Measurements from ENCODE around the gene CDC26.

Gene CDC26

DNA sequence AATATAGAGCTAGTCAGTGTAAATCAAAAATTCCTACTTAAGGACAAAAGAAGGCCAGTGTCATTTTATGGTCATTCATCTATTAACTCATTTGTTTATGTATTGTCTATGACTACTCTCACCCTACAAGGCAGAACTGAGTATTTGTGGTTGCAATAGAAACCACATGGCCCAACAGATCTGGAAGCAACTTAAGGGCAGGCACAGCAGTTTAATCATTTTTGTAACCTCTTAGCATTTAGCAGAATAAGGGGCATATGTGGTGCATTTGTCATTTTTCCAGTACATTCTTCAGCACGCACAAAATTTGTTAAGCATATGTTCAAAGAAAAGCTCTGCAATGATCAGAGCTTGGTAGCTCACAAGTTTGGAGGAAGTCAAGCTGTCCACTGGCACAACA lies 55.4 kb downstream of the CDC26 start:
- H3K27ac ChIP-seq (ENCODE audit: low read depth, low read length), result no peak overlapping the region
- H3K4me3 ChIP-seq (ENCODE audit: low read length), result peak overlapping the region; percentile 84
- WGBS, result 83% methylated on average over 1 of the region's 1 CpG
- H3K36me3 ChIP-seq (ENCODE audit: insufficient read depth, low read length), result peaks cover 3% of the 10 kb centered on the region; the same call in 1 of the 2 replicates
- H3K9me3 ChIP-seq (ENCODE audit: insufficient read depth, low read depth, low read length), result no peaks in the 10 kb centered on the region
- no peaks in the 10 kb centered on the region for H3K27me3 ChIP-seq (ENCODE audit: insufficient read depth, low read length)
- H3K4me1 ChIP-seq (ENCODE audit: insufficient read depth, low read length), result peaks cover 16% of the 10 kb centered on the region
- no peak overlapping the region for H3K9ac ChIP-seq (ENCODE audit: low read depth, low read length)

DNA sequence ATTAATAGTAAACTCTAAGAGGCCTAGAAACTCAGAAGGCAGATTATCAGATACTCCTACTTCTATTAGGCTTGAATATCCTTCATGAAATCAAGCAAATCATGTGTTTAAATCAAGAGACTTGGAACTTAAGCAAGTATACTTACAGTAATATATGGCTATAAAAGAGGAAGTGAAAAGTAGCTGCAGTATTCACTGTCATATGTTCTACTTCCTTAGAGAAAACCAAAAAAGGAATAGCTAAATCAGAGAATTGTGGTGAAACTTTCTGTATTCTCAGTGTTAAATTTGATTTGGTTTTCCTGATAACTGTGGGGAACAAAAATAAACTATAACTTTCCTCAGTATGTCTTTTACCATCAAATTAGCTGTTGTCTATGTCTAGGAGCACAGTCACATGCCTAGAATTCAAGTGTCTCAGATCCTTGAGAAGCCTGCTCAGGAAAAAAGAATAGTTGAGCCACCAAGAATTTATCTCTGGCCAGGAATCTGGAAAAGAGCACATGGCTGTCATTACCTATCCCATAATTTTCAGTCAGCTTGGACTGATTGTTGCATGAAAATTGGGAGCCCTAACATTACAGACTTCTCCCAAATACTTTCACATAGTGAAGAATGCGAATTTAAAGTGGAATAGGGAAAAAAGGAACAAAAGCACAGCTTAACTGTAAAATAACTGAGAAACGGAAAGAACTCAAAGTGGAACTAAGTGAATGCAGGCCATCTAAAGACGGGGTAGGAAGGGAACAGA lies 56.0 kb downstream of the CDC26 start:
- H3K9me3 ChIP-seq (ENCODE audit: insufficient read depth, low read depth, low read length), result no peaks in the 10 kb centered on the region
- 85% methylated on average over 3 of the region's 3 CpGs for WGBS
- H3K9ac ChIP-seq (ENCODE audit: low read depth, low read length), result no peak overlapping the region
- H3K4me1 ChIP-seq (ENCODE audit: insufficient read depth, low read length), result peaks cover 16% of the 10 kb centered on the region
- no peaks in the 10 kb centered on the region for H3K36me3 ChIP-seq (ENCODE audit: insufficient read depth, low read length)
- peak overlapping the region; percentile 84 for H3K4me3 ChIP-seq (ENCODE audit: low read length)
- no peak overlapping the region for H3K27ac ChIP-seq (ENCODE audit: low read depth, low read length)
- no peaks in the 10 kb centered on the region for H3K27me3 ChIP-seq (ENCODE audit: insufficient read depth, low read length)

All from HUES64 (cell line).